Gastroesophageal sphincter (tissue), 4 donors: ENCODE data around the gene TBC1D23. TPM values are rescaled to one million over a fixed set of nuclear protein-coding genes. Genes with fewer than 3 reads are reported as not detected.

Experiments used
- ATAC-seq: fragments of 150-250 bp; one replicate; pipeline ENCODE4 v1.9.1; 2016; ENCODE audit warnings: mild to moderate bottlenecking, moderate library complexity
- H3K27ac ChIP-seq, 4 donors: fragments of 200-600 bp; sonication (generic) in 3 of 4; 1 replicate in 3 of 4; 2 replicates in 1 of 4; pipeline ENCODE4 v1.5.1; 2016 to 2019
- H3K27me3 ChIP-seq: fragments of 200-600 bp; sonication (generic); one replicate; pipeline ENCODE4 v1.5.1; 2019
- H3K36me3 ChIP-seq, 2 donors: fragments of 200-600 bp; sonication (generic); one replicate each; pipeline ENCODE4 v1.5.1; 2019; ENCODE audit warnings: control low read depth in 1 of 2
- H3K4me1 ChIP-seq, 3 donors: fragments of 200-600 bp; sonication (generic); 1 replicate in 2 of 3; 2 replicates in 1 of 3; pipeline ENCODE4 v1.5.1; 2016 to 2019; ENCODE audit warnings: control low read depth in 2 of 3
- H3K4me3 ChIP-seq, 2 donors: fragments of 200-600 bp; sonication (generic); one replicate each; pipeline ENCODE4 v1.5.1; 2019; ENCODE audit warnings: mild to moderate bottlenecking in 1 of 2, moderate library complexity in 1 of 2
- H3K9me3 ChIP-seq, 3 donors: fragments of 200-600 bp; sonication (generic); one replicate each; pipeline ENCODE4 v1.5.1; 2017 to 2019; ENCODE audit warnings: control low read depth in 2 of 3
- CTCF ChIP-seq, 4 experiments: fragments of 200-600 bp in 2 of 4; fragments of 450-650 bp in 2 of 4; sonication (generic) in 1 of 4; IDR thresholded peaks; one replicate each; pipeline ENCODE4 v1.5.1; 2017 to 2019; ENCODE audit warnings: antibody characterized with exemption in 4 of 4, mild to moderate bottlenecking in 2 of 4, moderate library complexity in 2 of 4
- EP300 ChIP-seq: sonication (generic); formaldehyde crosslinking; IDR thresholded peaks from one replicate; pipeline ENCODE4 v1.6.1; 2017; ENCODE audit warnings: antibody characterized with exemption, mild to moderate bottlenecking
- POLR2A ChIP-seq, 2 donors: fragments of 450-650 bp; IDR thresholded peaks; one replicate each; pipeline ENCODE4 v1.6.1; 2017; ENCODE audit warnings: antibody characterized with exemption in 2 of 2, mild to moderate bottlenecking in 2 of 2, moderate library complexity in 1 of 2
- POLR2AphosphoS5 ChIP-seq: sonication (generic); formaldehyde crosslinking; IDR thresholded peaks from one replicate; pipeline ENCODE4 v1.6.1; 2017; ENCODE audit warnings: antibody characterized with exemption
- WGBS, 2 donors: methylation state at CpG; one replicate each; pipeline ENCODE4 v1.1.5; 2018; ENCODE audit warnings: low coverage in 1 of 2; 5-methylcytosine and 5-hydroxymethylcytosine counted together
- total RNA-seq, 4 donors: library from RNA; depleted of rRNA; stranded (reverse); fragments of >200 nt; gene quantifications; one replicate each; pipeline ENCODE4 v1.1.0, GENCODE V29; 2016

Gene TBC1D23
- total RNA-seq, 4 donors from 2014 or later = 23.9 to 37.2 (median 34.0) TPM

- Histone ChIP-seq H3K27me3 (no peaks in the 10 kb centered on the region), H3K27ac (no peak overlapping the region), H3K9me3 (peaks cover 0 to 11% (median 0%) of the 10 kb centered on the region in 3 donors), H3K4me3 (no peak overlapping the region), H3K36me3 (no peaks in the 10 kb centered on the region), H3K4me1 (peaks cover 0 to 13% (median 5%) of the 10 kb centered on the region in 3 donors)
- no peak for ATAC-seq
- no peak for TF ChIP-seq POLR2A (IDR thresholded peaks at IDR 0.05)
- TF ChIP-seq CTCF (IDR thresholded peaks at IDR 0.05) = no peak
- TF ChIP-seq POLR2AphosphoS5 = no peak
- no peak for TF ChIP-seq EP300
- 100% methylated on average over 1 of the region's 1 CpG for WGBS, 2 donors
These were observed 39.6 kb upstream of the TBC1D23 start for GRCh38 chr3:100221159-100221558.

DNA sequence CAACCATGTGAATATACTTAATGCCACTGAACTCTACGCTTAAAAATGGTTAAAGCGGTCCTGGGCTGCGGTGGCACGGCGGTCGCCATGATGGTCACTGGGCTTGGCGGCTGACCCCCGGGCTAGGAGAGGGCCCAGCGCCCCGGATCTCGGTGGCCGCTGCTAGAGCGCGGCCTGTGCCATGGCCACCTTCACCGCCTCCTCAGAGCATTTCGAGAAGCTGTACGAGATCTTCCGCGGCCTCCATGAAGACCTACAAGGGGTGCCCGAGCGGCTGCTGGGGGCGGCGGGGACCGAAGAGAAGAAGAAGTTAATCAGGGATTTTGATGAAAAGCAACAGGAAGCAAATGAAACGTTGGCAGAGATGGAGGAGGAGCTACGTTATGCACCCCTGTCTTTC, 35.6 kb upstream of the TBC1D23 start:
- H3K27ac ChIP-seq = no peak overlapping the region
- no peak for ATAC-seq
- TF ChIP-seq CTCF (IDR thresholded peaks at IDR 0.05) (no peak), POLR2A (IDR thresholded peaks at IDR 0.05) (no peak), POLR2AphosphoS5 (no peak), EP300 (no peak)
- no peaks in the 10 kb centered on the region for H3K27me3 ChIP-seq
- H3K4me1 ChIP-seq = peaks cover 0 to 10% (median 0%) of the 10 kb centered on the region in 3 donors
- 89 to 95% methylated on average over 6 to 26 of the region's 26 CpGs for WGBS, 2 donors
- H3K4me3 ChIP-seq = no peak overlapping the region
- H3K9me3 ChIP-seq = no peaks in the 10 kb centered on the region
- H3K36me3 ChIP-seq = no peaks in the 10 kb centered on the region

GRCh38 chr3:100225883-100226282, 34.9 kb upstream of the TBC1D23 start:
- no peak for TF ChIP-seq CTCF (IDR thresholded peaks at IDR 0.05)
- no peak for TF ChIP-seq POLR2AphosphoS5
- no peak for TF ChIP-seq EP300
- no peak for TF ChIP-seq POLR2A (IDR thresholded peaks at IDR 0.05)
- 81 to 98% methylated on average over 6 to 8 of the region's 8 CpGs for WGBS, 2 donors
- H3K27ac ChIP-seq = no peak overlapping the region
- H3K4me1 ChIP-seq = peaks cover 0 to 10% (median 0%) of the 10 kb centered on the region in 3 donors
- no peaks in the 10 kb centered on the region for H3K9me3 ChIP-seq
- no peak for ATAC-seq
- no peak overlapping the region for H3K4me3 ChIP-seq
- no peaks in the 10 kb centered on the region for H3K36me3 ChIP-seq
- H3K27me3 ChIP-seq = no peaks in the 10 kb centered on the region

- no peak for ATAC-seq
- H3K27ac ChIP-seq = peak overlapping the region in 1 of 4 donors; percentile 4
These were observed 33.9 kb upstream of the TBC1D23 start for GRCh38 chr3:100226712-100227429.

More at GRCh38 chr3:100226712-100227429, 33.9 kb upstream of the TBC1D23 start:
- WGBS, 2 donors = 44 to 53% methylated on average over 6 of the region's 6 CpGs
- Histone ChIP-seq H3K36me3 (no peaks in the 10 kb centered on the region), H3K27me3 (no peaks in the 10 kb centered on the region), H3K9me3 (no peaks in the 10 kb centered on the region), H3K4me1 (peaks cover 0 to 10% (median 0%) of the 10 kb centered on the region in 3 donors), H3K4me3 (no peak overlapping the region)
- TF ChIP-seq CTCF (IDR thresholded peaks at IDR 0.05) (no peak), POLR2A (IDR thresholded peaks at IDR 0.05) (no peak), EP300 (no peak), POLR2AphosphoS5 (no peak)
